Stimulated activated naive CD4-positive, alpha-beta T cell treated with Interleukin-2 at 50 U/mL for 16 hours (primary cell): ENCODE measurements around the gene UBR1.
"Not testable (repeated sequence)": the region's sequence is repeated elsewhere in the genome, so short reads cannot be mapped to it uniquely, and the experiment has no call there.

Experiments used
- DNase-seq: peaks from one replicate; lab custom pipeline; 2025; lab: John Stamatoyannopoulos, UW

Gene UBR1

GRCh38 chr15:43052860-43053259 lies 53.0 kb downstream of the UBR1 start:
- DNase-seq, result no peak

- no peak for DNase-seq
Measured at GRCh38 chr15:43048935-43049334, 56.9 kb downstream of the UBR1 start.

GRCh38 chr15:43046484-43046883 lies 59.4 kb downstream of the UBR1 start:
- DNase-seq, result no peak

- DNase-seq, result no peak
Measured at GRCh38 chr15:43042885-43043284, 63.0 kb downstream of the UBR1 start.

- not testable (repeated sequence) for DNase-seq
Measured at GRCh38 chr15:43041085-43041484, 64.8 kb downstream of the UBR1 start.

GRCh38 chr15:43035240-43035639 lies 70.6 kb downstream of the UBR1 start:
- DNase-seq, result not testable (repeated sequence)

GRCh38 chr15:43029476-43029875 lies 76.4 kb downstream of the UBR1 start:
- DNase-seq, result no peak

- DNase-seq, result no peak
Measured at GRCh38 chr15:43025150-43025549, 80.7 kb downstream of the UBR1 start.

GRCh38 chr15:43014671-43015070 lies 91.2 kb downstream of the UBR1 start:
- not testable (repeated sequence) for DNase-seq

GRCh38 chr15:43009206-43009605 lies 96.6 kb downstream of the UBR1 start:
- DNase-seq, result no peak

GRCh38 chr15:43008150-43008549 lies 97.7 kb downstream of the UBR1 start:
- no peak for DNase-seq

- no peak for DNase-seq
Measured at GRCh38 chr15:43007551-43007950, 98.3 kb downstream of the UBR1 start.

- no peak for DNase-seq
Measured at GRCh38 chr15:43006991-43007390, 98.8 kb downstream of the UBR1 start.

GRCh38 chr15:43004886-43005595 lies 100.8 kb downstream of the UBR1 start:
- DNase-seq, result not testable (repeated sequence)

- DNase-seq, result no peak
Measured at GRCh38 chr15:42999201-42999779, 106.5 kb downstream of the UBR1 start.

- no peak for DNase-seq
Measured at GRCh38 chr15:42996871-42997270, 109.0 kb downstream of the UBR1 start.

GRCh38 chr15:42994546-42994945 lies 111.3 kb downstream of the UBR1 start:
- DNase-seq, result no peak

GRCh38 chr15:42992626-42993025 lies 113.2 kb downstream of the UBR1 start:
- no peak for DNase-seq

- DNase-seq, result no peak
Measured at GRCh38 chr15:42986693-42987342, 119.0 kb downstream of the UBR1 start.

- no peak for DNase-seq
Measured at GRCh38 chr15:42984493-42985034, 121.3 kb downstream of the UBR1 start.

- DNase-seq, result not testable (repeated sequence)
Measured at GRCh38 chr15:42979113-42979512, 126.7 kb downstream of the UBR1 start.

- no peak for DNase-seq
Measured at GRCh38 chr15:42974202-42974862, 131.5 kb downstream of the UBR1 start.

GRCh38 chr15:42973114-42973513 lies 132.7 kb downstream of the UBR1 start:
- no peak for DNase-seq
